Measurements from ENCODE around the gene STX1A.
A peak's percentile ranks its signal among the peaks of the same experiment; 100 is the strongest.
"Not testable (repeated sequence)": the region's sequence is repeated elsewhere in the genome, so short reads cannot be mapped to it uniquely, and the experiment has no call there.

STX1A gene

GRCh38 chr7:73717025-73717807, 2.3 kb downstream of the STX1A start:
- no peak overlapping the region for H3K4me3 ChIP-seq (ENCODE audit: low read depth, low read length)
- TF ChIP-seq, protein P1, sequence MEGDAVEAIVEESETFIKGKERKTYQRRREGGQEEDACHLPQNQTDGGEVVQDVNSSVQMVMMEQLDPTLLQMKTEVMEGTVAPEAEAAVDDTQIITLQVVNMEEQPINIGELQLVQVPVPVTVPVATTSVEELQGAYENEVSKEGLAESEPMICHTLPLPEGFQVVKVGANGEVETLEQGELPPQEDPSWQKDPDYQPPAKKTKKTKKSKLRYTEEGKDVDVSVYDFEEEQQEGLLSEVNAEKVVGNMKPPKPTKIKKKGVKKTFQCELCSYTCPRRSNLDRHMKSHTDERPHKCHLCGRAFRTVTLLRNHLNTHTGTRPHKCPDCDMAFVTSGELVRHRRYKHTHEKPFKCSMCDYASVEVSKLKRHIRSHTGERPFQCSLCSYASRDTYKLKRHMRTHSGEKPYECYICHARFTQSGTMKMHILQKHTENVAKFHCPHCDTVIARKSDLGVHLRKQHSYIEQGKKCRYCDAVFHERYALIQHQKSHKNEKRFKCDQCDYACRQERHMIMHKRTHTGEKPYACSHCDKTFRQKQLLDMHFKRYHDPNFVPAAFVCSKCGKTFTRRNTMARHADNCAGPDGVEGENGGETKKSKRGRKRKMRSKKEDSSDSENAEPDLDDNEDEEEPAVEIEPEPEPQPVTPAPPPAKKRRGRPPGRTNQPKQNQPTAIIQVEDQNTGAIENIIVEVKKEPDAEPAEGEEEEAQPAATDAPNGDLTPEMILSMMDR (IDR thresholded peaks at IDR 0.05; ENCODE audit: control insufficient read depth, extremely low read depth, insufficient read depth): no peak
- no peak for DNase-seq (ENCODE audit: low read depth)

DNA sequence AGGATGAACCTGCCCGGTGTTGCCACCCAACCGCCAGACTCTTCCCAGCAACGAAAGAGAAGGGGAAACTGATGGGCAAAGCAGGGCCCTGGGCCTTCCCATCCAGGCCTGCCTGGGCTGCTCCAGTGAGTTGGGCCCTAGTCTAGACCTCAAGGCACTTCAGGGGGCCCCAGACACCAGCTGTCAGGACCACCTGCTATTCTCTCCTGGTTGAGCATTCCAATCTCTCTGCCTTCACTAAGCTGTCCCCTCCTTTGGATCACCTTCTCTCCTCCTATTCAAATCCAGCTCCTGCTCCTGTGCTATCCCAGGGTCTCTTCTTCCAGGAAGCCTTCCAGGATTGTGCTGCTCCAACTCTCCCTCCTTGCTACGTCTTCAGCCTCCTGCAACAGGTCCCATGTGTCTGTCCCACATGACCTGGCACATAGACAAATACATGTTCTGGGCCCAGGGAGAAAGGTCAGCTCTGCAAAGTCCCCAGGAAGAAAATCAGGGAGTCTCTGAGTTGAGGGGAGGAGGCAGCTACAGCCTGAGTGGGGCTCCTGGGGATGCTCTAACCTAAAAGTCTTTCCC, 3.1 kb downstream of the STX1A start:
- TF ChIP-seq, protein P1 (IDR thresholded peaks at IDR 0.05; ENCODE audit: control insufficient read depth, extremely low read depth, insufficient read depth): no peak
- no peak for DNase-seq (ENCODE audit: low read depth)
- H3K4me3 ChIP-seq (ENCODE audit: low read depth, low read length): no peak overlapping the region

DNA sequence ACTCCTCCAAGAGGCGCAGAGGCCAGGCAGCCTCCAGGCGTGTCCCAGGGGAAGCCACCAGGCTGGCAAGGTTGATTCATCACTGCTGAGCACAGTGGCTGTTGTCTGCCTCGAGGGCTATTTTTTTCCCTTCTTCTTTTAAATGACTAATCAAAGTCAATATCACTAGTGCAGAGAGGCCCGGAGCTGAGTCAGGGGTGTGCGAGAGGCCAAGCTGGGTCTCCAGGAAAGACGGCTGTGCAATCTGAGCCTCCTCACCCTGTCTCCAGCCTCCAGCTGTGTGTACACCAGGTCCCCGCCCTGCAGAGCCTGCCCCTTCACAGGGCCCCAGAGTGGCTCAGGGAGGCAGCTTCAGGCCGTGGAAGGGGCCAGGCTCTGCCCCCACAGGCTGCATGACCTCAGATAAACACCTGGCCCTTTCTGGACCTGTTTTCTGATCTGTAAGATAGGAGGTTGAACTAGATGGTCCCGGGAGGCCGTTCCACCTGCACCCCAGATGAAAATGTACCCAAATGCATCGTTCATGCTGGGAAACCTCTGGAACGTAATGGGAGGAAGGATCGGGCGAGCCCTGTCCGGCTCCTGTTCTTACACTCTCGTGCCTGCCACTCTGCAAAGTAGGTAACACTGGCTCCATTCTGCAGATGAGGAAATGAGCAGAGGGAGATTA, 3.7 kb downstream of the STX1A start:
- H3K4me3 ChIP-seq (ENCODE audit: low read depth, low read length): no peak overlapping the region
- TF ChIP-seq, protein P1 (IDR thresholded peaks at IDR 0.05; ENCODE audit: control insufficient read depth, extremely low read depth, insufficient read depth): no peak
- peak; percentile 18 for DNase-seq (ENCODE audit: low read depth)

GRCh38 chr7:73713319-73713718, 6.2 kb downstream of the STX1A start:
- DNase-seq (ENCODE audit: low read depth); H3K4me3 ChIP-seq (ENCODE audit: low read depth, low read length): not testable (repeated sequence)

DNA sequence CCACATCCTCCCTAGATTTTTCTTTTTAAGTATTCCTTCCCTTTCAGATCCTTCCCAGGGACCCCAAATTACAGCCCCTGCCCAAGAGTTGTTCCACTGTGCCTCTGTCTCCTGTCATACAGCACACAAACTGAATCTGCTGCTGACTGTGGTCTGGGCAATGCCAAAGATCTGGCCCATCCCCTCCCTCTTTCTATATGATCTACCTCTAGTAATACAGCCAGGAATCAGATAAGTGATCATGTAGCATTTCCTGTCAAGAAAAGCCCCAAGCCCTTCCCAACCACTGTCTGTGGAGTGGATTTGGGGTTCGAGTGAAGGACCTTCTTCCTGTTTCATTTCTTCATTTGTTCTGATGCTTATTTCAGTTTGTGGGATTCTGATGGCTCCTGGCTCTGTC, 6.7 kb downstream of the STX1A start:
- TF ChIP-seq, protein P1 (IDR thresholded peaks at IDR 0.05; ENCODE audit: control insufficient read depth, extremely low read depth, insufficient read depth): no peak
- DNase-seq (ENCODE audit: low read depth): no peak
- H3K4me3 ChIP-seq (ENCODE audit: low read depth, low read length): no peak overlapping the region

GRCh38 chr7:73708961-73709549, 10.4 kb downstream of the STX1A start:
- DNase-seq (ENCODE audit: low read depth): no peak
- TF ChIP-seq, protein P1 (IDR thresholded peaks at IDR 0.05; ENCODE audit: control insufficient read depth, extremely low read depth, insufficient read depth): no peak
- H3K4me3 ChIP-seq (ENCODE audit: low read depth, low read length): no peak overlapping the region

- H3K4me3 ChIP-seq (ENCODE audit: low read depth, low read length): no peak overlapping the region
- DNase-seq (ENCODE audit: low read depth): no peak
- TF ChIP-seq, protein P1 (IDR thresholded peaks at IDR 0.05; ENCODE audit: control insufficient read depth, extremely low read depth, insufficient read depth): no peak
These were observed 12.3 kb downstream of the STX1A start for GRCh38 chr7:73707045-73707631.

Data from LNCaP clone FGC (cell line).